Neural crest cell (in vitro differentiated cells): ENCODE measurements around the gene CHN2. TPM values are rescaled to one million over a fixed set of nuclear protein-coding genes. Genes with fewer than 3 reads are reported as not detected.

Experiments used
- DNase-seq: peaks from one replicate; pipeline ENCODE4 v3.0.0; 2021; ENCODE audit warnings: low read depth, mixed read lengths, low spot score
- H3K27ac Mint-ChIP-seq: one replicate; pipeline ENCODE4 v1.8.0; 2021; ENCODE audit warnings: mild to moderate bottlenecking, mixed read lengths; ENCODE audit not compliant: unreplicated experiment
- H3K27me3 Mint-ChIP-seq: 2 replicates; pipeline ENCODE4 v1.8.0; 2021; ENCODE audit warnings: low read depth, mild to moderate bottlenecking, mixed read lengths
- H3K36me3 Mint-ChIP-seq: 2 replicates; pipeline ENCODE4 v1.8.0; 2021; ENCODE audit warnings: low read depth, mild to moderate bottlenecking, mixed read lengths
- H3K4me1 Mint-ChIP-seq: 2 replicates; pipeline ENCODE4 v1.8.0; 2021; ENCODE audit warnings: mixed read lengths
- H3K4me3 Mint-ChIP-seq: one replicate; pipeline ENCODE4 v1.8.0; 2021; ENCODE audit warnings: mild to moderate bottlenecking, mixed read lengths
- H3K9me3 Mint-ChIP-seq: 2 replicates; pipeline ENCODE4 v1.8.0; 2021; ENCODE audit warnings: mixed read lengths
- CTCF ChIP-seq: fragments of 200-600 bp; sonication (generic); conservative IDR thresholded peaks from 2 replicates; pipeline ENCODE4 v1.5.0; 2021; ENCODE audit warnings: antibody characterized with exemption, mild to moderate bottlenecking
- total RNA-seq: library from RNA; stranded (reverse); gene quantifications from 2 replicates; pipeline ENCODE4 v1.2.1, GENCODE V29; 2021

The CHN2 gene
- total RNA-seq, 1 donor from 2014 or later, result 15.4 TPM

- peaks cover 10% of the 10 kb centered on the region for H3K4me1 Mint-ChIP-seq
- peak; percentile 26 for DNase-seq
- H3K4me3 Mint-ChIP-seq, result peak overlapping the region; percentile 88
- H3K9me3 Mint-ChIP-seq, result no peaks in the 10 kb centered on the region
- TF ChIP-seq CTCF, result no peak
- peaks cover 65% of the 10 kb centered on the region for H3K27me3 Mint-ChIP-seq
- H3K36me3 Mint-ChIP-seq, result no peaks in the 10 kb centered on the region
- no peak overlapping the region for H3K27ac Mint-ChIP-seq
Measured at GRCh38 chr7:29194206-29194593, 375 bp upstream of the CHN2 start.

- H3K36me3 Mint-ChIP-seq, result no peaks in the 10 kb centered on the region
- no peaks in the 10 kb centered on the region for H3K9me3 Mint-ChIP-seq
- no peak overlapping the region for H3K27ac Mint-ChIP-seq
- peak overlapping the region; percentile 66 for H3K4me3 Mint-ChIP-seq
- H3K27me3 Mint-ChIP-seq, result peaks cover 55% of the 10 kb centered on the region
- no peak for DNase-seq
- no peak for TF ChIP-seq CTCF
- H3K4me1 Mint-ChIP-seq, result peaks cover 10% of the 10 kb centered on the region
Measured at GRCh38 chr7:29196191-29196590, 1.6 kb downstream of the CHN2 start.

GRCh38 chr7:29196971-29197595 is 2.5 kb downstream of the CHN2 start:
- H3K27ac Mint-ChIP-seq, result no peak overlapping the region
- peak overlapping the region; percentile 66 for H3K4me3 Mint-ChIP-seq
- no peaks in the 10 kb centered on the region for H3K36me3 Mint-ChIP-seq
- H3K9me3 Mint-ChIP-seq, result no peaks in the 10 kb centered on the region
- peaks cover 51% of the 10 kb centered on the region for H3K27me3 Mint-ChIP-seq
- no peak for TF ChIP-seq CTCF
- peaks cover 10% of the 10 kb centered on the region for H3K4me1 Mint-ChIP-seq
- no peak for DNase-seq

- H3K27ac Mint-ChIP-seq, result no peak overlapping the region
Measured at GRCh38 chr7:29197916-29198315, 3.3 kb downstream of the CHN2 start.

GRCh38 chr7:29199776-29200175 is 5.2 kb downstream of the CHN2 start:
- DNase-seq, result no peak
- TF ChIP-seq CTCF, result no peak
- no peaks in the 10 kb centered on the region for H3K9me3 Mint-ChIP-seq
- H3K4me1 Mint-ChIP-seq, result peaks cover 6% of the 10 kb centered on the region
- H3K27me3 Mint-ChIP-seq, result peaks cover 29% of the 10 kb centered on the region
- H3K4me3 Mint-ChIP-seq, result no peak overlapping the region
- no peak overlapping the region for H3K27ac Mint-ChIP-seq
- H3K36me3 Mint-ChIP-seq, result no peaks in the 10 kb centered on the region

More at GRCh38 chr7:29197916-29198315, 3.3 kb downstream of the CHN2 start:
- H3K9me3 Mint-ChIP-seq, result no peaks in the 10 kb centered on the region
- no peak for DNase-seq
- H3K36me3 Mint-ChIP-seq, result no peaks in the 10 kb centered on the region
- peaks cover 43% of the 10 kb centered on the region for H3K27me3 Mint-ChIP-seq
- H3K4me3 Mint-ChIP-seq, result no peak overlapping the region
- peaks cover 10% of the 10 kb centered on the region for H3K4me1 Mint-ChIP-seq
- TF ChIP-seq CTCF, result no peak
